ENCODE measurements around the gene UBE2G1. TPM values are rescaled to one million over a fixed set of nuclear protein-coding genes. Genes with fewer than 3 reads are reported as not detected.

Gene UBE2G1
- total RNA-seq, 1 donor from 2014 or later = 66.6 TPM

DNA sequence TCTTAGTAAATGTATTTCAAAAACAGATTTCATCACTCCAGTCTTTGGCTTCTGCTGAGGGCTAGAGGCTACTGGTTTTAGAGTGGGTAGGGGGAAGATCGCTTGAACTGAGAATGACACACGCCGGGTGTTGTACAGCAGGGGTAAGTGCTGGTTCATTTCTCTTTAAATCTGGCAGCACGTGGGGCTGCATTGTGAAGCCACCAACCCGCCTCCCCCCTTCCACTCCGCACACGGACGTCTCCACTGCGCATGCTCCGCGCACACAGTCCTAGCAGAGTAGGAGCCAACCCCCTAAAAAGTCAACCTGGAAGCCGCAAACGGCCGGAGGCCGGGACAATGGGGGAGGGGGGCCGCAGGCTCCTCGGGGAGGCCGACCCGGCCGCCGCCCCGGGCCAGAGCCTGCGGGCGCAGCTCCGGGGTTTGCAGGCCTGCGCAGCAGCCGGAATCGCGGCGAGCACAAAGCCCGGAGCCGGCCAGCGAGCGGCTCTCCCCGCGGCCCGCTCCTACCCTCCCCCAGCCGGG lies 1.3 kb downstream of the UBE2G1 start:
- TF ChIP-seq, protein P1, sequence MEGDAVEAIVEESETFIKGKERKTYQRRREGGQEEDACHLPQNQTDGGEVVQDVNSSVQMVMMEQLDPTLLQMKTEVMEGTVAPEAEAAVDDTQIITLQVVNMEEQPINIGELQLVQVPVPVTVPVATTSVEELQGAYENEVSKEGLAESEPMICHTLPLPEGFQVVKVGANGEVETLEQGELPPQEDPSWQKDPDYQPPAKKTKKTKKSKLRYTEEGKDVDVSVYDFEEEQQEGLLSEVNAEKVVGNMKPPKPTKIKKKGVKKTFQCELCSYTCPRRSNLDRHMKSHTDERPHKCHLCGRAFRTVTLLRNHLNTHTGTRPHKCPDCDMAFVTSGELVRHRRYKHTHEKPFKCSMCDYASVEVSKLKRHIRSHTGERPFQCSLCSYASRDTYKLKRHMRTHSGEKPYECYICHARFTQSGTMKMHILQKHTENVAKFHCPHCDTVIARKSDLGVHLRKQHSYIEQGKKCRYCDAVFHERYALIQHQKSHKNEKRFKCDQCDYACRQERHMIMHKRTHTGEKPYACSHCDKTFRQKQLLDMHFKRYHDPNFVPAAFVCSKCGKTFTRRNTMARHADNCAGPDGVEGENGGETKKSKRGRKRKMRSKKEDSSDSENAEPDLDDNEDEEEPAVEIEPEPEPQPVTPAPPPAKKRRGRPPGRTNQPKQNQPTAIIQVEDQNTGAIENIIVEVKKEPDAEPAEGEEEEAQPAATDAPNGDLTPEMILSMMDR (IDR thresholded peaks at IDR 0.05) = no peak
- POLR2A ChIA-PET = interaction anchor here (0.6 to 3.8 kb wide), 7 partner anchors 10 to 887 kb away, joined by 3 to 40 read pairs (median 4); partner anchors contain the start of genes ANKFY1, CYB5D2 and ZZEF1
- Mint-ChIP-seq H3K27me3 (no peaks in the 10 kb centered on the region), H3K9me3 (no peaks in the 10 kb centered on the region), H3K4me1 (peaks cover 44% of the 10 kb centered on the region), H3K4me3 (peak overlapping the region; percentile 93), H3K27ac (peak overlapping the region; percentile 92), H3K36me3 (ENCODE audit: low read depth) (peaks cover 21% of the 10 kb centered on the region)
- DNase-seq = peak; percentile 82
- peak; percentile 64 for ATAC-seq (ENCODE audit: low read depth)
- CTCF ChIA-PET = interaction anchor here (0.6 kb wide), 1 partner anchor 17 kb away, joined by 6 read pairs; no protein-coding TSS in a partner anchor
- intact Hi-C loops (cut with micrococcal nuclease) = loop anchor here (1.0 to 10.0 kb wide), 6 partner anchors 31 to 1653 kb away; partner anchors contain the start of genes ANKFY1, CLUH, PFN1 and RNF167

DNA sequence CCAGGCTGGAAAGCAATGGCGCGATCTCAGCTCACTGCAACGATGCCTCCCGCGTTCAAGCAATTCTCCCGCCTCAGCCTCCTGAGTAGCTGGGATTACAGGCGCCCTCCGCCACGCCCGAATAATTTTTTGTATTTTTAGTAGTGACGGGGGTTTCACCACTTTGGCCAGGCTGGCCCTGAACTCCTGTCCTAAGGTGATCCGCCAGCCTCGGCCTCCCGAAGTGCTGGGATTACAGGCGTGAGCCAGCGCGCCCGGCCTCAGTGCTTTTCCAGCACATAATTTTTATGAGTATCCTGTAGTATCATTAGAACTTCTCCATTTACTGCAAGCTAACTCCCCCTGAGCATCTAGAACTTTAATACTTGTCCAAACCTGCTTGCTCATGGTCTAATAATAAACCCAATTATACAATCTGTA lies 1.8 kb downstream of the UBE2G1 start:
- H3K4me3 Mint-ChIP-seq = peak overlapping the region; percentile 93
- no peaks in the 10 kb centered on the region for H3K27me3 Mint-ChIP-seq
- TF ChIP-seq, protein P1 (IDR thresholded peaks at IDR 0.05) = no peak
- ChIA-PET CTCF (interaction anchor here (0.6 kb wide), 1 partner anchor 18 kb away, joined by 6 read pairs; no protein-coding TSS in a partner anchor), POLR2A (interaction anchor here (0.6 to 3.8 kb wide), 10 partner anchors 11 to 943 kb away, joined by 3 to 40 read pairs (median 4); partner anchors contain the start of genes ANKFY1, CYB5D2 and ZZEF1)
- H3K4me1 Mint-ChIP-seq = peaks cover 44% of the 10 kb centered on the region
- intact Hi-C loops (cut with micrococcal nuclease) = loop anchor here (1.0 to 10.0 kb wide), 6 partner anchors 32 to 1652 kb away; partner anchors contain the start of genes ANKFY1, CLUH, PFN1 and RNF167
- peak overlapping the region; percentile 92 for H3K27ac Mint-ChIP-seq
- DNase-seq (no peak), ATAC-seq (ENCODE audit: low read depth) (no peak)
- no peaks in the 10 kb centered on the region for H3K9me3 Mint-ChIP-seq
- H3K36me3 Mint-ChIP-seq (ENCODE audit: low read depth) = peaks cover 24% of the 10 kb centered on the region

DNA sequence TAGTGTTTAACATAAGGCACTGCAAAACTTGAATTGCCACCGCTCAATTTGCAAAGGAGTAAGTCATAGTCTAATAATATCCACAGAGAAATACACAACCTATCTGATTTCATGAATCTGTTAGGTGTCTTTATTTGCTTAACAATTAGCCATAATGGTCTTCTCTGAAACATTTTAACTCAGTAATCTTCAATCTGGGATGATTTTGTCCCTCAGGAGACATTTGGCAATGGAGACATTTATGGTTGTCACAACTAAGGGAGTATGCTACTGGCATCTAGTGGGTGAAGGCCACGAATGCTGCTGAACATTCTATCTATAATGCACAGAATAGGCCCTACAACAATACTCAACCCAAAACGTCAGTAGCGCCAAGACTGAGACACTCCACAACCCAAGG lies 4.3 kb downstream of the UBE2G1 start:
- Mint-ChIP-seq H3K27me3 (no peaks in the 10 kb centered on the region), H3K27ac (no peak overlapping the region), H3K36me3 (ENCODE audit: low read depth) (peaks cover 32% of the 10 kb centered on the region), H3K4me1 (peaks cover 61% of the 10 kb centered on the region), H3K9me3 (no peaks in the 10 kb centered on the region), H3K4me3 (peak overlapping the region; percentile 41)
- no peak for ATAC-seq (ENCODE audit: low read depth)
- intact Hi-C loops (cut with micrococcal nuclease) = loop anchor here (10.0 kb wide), 1 partner anchor 583 kb away; the partner anchor contains the start of genes PFN1, RNF167 and SLC25A11
- ChIA-PET CTCF (no interaction called here), POLR2A (interaction anchor here (0.6 kb wide), 1 partner anchor 36 kb away, joined by 4 read pairs; no protein-coding TSS in a partner anchor)
- DNase-seq = no peak
- TF ChIP-seq, protein P1 (IDR thresholded peaks at IDR 0.05) = no peak

DNA sequence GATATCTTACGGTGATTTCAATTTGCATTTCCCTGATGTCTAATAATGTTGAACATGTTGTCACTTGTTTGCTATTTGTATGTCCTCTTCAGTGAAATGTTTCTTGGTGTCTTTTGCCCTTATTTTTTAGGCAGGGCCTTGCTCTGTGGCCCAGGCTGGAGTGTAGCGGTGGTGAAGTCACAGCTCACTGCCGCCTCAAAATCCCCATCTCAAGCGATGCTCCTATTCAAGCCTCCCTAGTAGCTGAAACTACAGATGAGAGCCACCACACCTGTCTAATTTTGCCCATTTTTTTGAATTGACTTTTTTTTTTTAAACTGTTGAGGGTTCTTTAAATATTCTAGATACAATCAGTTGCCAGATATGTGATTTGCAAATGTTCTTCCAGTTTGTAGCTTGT lies 8.3 kb downstream of the UBE2G1 start:
- peaks cover 58% of the 10 kb centered on the region for H3K4me1 Mint-ChIP-seq

More for the DNA sequence above, 8.3 kb downstream of the UBE2G1 start:
- H3K36me3 Mint-ChIP-seq (ENCODE audit: low read depth) = peaks cover 37% of the 10 kb centered on the region
- peak; percentile 79 for ATAC-seq (ENCODE audit: low read depth)
- DNase-seq = no peak
- H3K9me3 Mint-ChIP-seq = no peaks in the 10 kb centered on the region
- H3K27me3 Mint-ChIP-seq = no peaks in the 10 kb centered on the region
- ChIA-PET POLR2A (interaction anchor here (0.7 to 1.4 kb wide), 5 partner anchors 8 to 54 kb away, joined by 4 to 5 read pairs (median 4); no protein-coding TSS in a partner anchor), CTCF (interaction anchor here (1.0 to 1.2 kb wide), 2 partner anchors 52 to 54 kb away, joined by 3 read pairs; no protein-coding TSS in a partner anchor)
- intact Hi-C loops (cut with micrococcal nuclease) = loop anchor here (5.0 kb wide), 1 partner anchor 46 kb away; no protein-coding TSS in a partner anchor
- peak overlapping the region; percentile 68 for H3K27ac Mint-ChIP-seq
- TF ChIP-seq, protein P1 (IDR thresholded peaks at IDR 0.05) = no peak
- peak overlapping the region; percentile 24 for H3K4me3 Mint-ChIP-seq

All from activated B cell treated with CpG ODN at 0.5 μM for 24 hours (primary cell).